GM21390 (cell line): Measurements from ENCODE around the gene NSL1.
A peak's percentile ranks its signal among the peaks of the same experiment; 100 is the strongest.
"Not testable (repeated sequence)": the region's sequence is repeated elsewhere in the genome, so short reads cannot be mapped to it uniquely, and the experiment has no call there.

Experiments
- ATAC-seq: cut with Tn5 transposase; IDR thresholded peaks from one replicate; pipeline ENCODE4 v1.9.1; 2021; ENCODE audit not compliant: unreplicated experiment

NSL1 gene

GRCh38 chr1:212712451-212713303, 78.9 kb downstream of the NSL1 start:
- ATAC-seq: no peak

GRCh38 chr1:212711974-212712373, 79.6 kb downstream of the NSL1 start:
- ATAC-seq: not testable (repeated sequence)

GRCh38 chr1:212710566-212710965, 81.0 kb downstream of the NSL1 start:
- no peak for ATAC-seq

- no peak for ATAC-seq
Measured at GRCh38 chr1:212703991-212704564, 87.5 kb downstream of the NSL1 start.

- no peak for ATAC-seq
Measured at GRCh38 chr1:212702672-212703071, 88.9 kb downstream of the NSL1 start.

- no peak for ATAC-seq
Measured at GRCh38 chr1:212701910-212702309, 89.7 kb downstream of the NSL1 start.

- ATAC-seq: no peak
Measured at GRCh38 chr1:212700892-212701819, 90.4 kb downstream of the NSL1 start.

- ATAC-seq: peak; percentile 33
Measured at GRCh38 chr1:212700223-212700891, 91.2 kb downstream of the NSL1 start.

- ATAC-seq: peak; percentile 9
Measured at GRCh38 chr1:212699625-212700222, 91.9 kb downstream of the NSL1 start, which contains the start of gene BATF3. Gene BATF3 (minus strand): TSS chr1:212699840. CDS start chr1:212699762, 78 bp downstream.

- peak; percentile 55 for ATAC-seq
Measured at GRCh38 chr1:212699104-212699624, 92.4 kb downstream of the NSL1 start.

- peak; percentile 15 for ATAC-seq
Measured at GRCh38 chr1:212698467-212699103, 93.0 kb downstream of the NSL1 start.

- no peak for ATAC-seq
Measured at GRCh38 chr1:212696721-212697331, 94.8 kb downstream of the NSL1 start.

- no peak for ATAC-seq
Measured at GRCh38 chr1:212692774-212693644, 98.6 kb downstream of the NSL1 start.

GRCh38 chr1:212691561-212692071, 100.0 kb downstream of the NSL1 start:
- no peak for ATAC-seq

- no peak for ATAC-seq
Measured at GRCh38 chr1:212690816-212691403, 100.7 kb downstream of the NSL1 start.

- ATAC-seq: no peak
Measured at GRCh38 chr1:212689758-212690529, 101.6 kb downstream of the NSL1 start.

- ATAC-seq: no peak
Measured at GRCh38 chr1:212689196-212689725, 102.3 kb downstream of the NSL1 start.
